Measurements from ENCODE around the gene KIF2A. TPM values are rescaled to one million over a fixed set of nuclear protein-coding genes. Genes with fewer than 3 reads are reported as not detected.

Gene KIF2A
- total and polyA plus RNA-seq, 9 of the 15 experiments (the other 6 are each of a cell fraction or from before 2014, with no cell fraction given), result 42.6 to 126 (median 77.6) TPM

DNA sequence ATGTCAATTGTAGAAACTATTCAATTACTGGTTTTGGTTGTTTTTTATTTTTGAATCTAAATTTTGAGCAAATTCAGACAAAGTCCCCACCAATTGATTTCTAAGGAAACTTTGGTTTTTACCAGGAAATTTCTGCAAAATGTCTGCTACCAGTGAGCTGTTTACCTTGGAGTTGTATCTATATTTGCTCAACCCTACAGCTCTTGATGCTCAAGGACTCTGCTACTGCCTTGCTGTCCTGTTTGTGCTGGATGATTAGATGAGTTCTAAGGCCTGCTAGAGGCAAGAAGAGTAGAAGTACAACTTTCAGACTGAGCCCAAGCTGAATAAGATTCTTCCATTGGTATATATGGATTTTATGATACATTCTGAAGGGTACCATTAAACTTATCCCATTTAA, 42.6 kb upstream of the KIF2A start:
- POLR2A ChIA-PET, result no interaction called here
- H3K27me3 ChIP-seq (ENCODE audit: control insufficient read depth in 2 of 2, insufficient read depth in 2 of 2, low read length in 2 of 2), result no peaks in the 10 kb centered on the region
- peak overlapping the region; percentile 41 for H2AFZ ChIP-seq (ENCODE audit: low read depth, low read length)
- no peaks in the 10 kb centered on the region for H3K79me2 ChIP-seq (ENCODE audit: control insufficient read depth, insufficient read depth, low read length)
- H3K36me3 ChIP-seq (ENCODE audit: control insufficient read depth, insufficient read depth, low read length), result no peaks in the 10 kb centered on the region
- BruUV-seq (replicated peaks), result no TSS peak
- intact Hi-C loops (cut with micrococcal nuclease), result loop anchor here (5.0 kb wide), 1 partner anchor 44 kb away; the partner anchor contains the start of gene KIF2A
- FAIRE-seq, result no peak
- TF ChIP-seq MEF2D (tag; conservative IDR thresholded peaks at IDR 0.05; ENCODE audit: low read depth) (no peak), TCF7L2 (IDR thresholded peaks at IDR 0.05; ENCODE audit: low read depth, low read length) (no peak), TGIF2 (CRISPR knock-in tag; IDR thresholded peaks at IDR 0.05) (no peak), ZNF76 (CRISPR knock-in tag; IDR thresholded peaks at IDR 0.05; ENCODE audit: borderline replicate concordance) (no peak), TCFL5 (CRISPR knock-in tag; conservative IDR thresholded peaks at IDR 0.05) (no peak), TAF7 (tag; IDR thresholded peaks at IDR 0.05) (no peak)
- H3K4me2 ChIP-seq (ENCODE audit: insufficient read depth, low read length), result no peak overlapping the region
- no peak for DNase-seq (ENCODE audit: extremely low read depth in 1 of 4, low spot score in 3 of 4)
- CTCF ChIA-PET (ENCODE audit: low intra/inter-chr PET ratio), result no interaction called here
- in situ Hi-C loops (cut with MboI), result no loop called here
- ATAC-seq, result no peak
- H3K4me3 ChIP-seq, result no peak overlapping the region
- peaks cover 11 to 36% of the 10 kb centered on the region in 2 experiments; a peak in 4 of 5 replicates for H3K4me1 ChIP-seq (replicated peaks in 1 of 2; ENCODE audit: control insufficient read depth in 2 of 2, insufficient read depth in 2 of 2, low read length in 2 of 2)
- no peak overlapping the region for H3K9ac ChIP-seq (ENCODE audit: insufficient read depth in 1 of 2, low read depth in 2 of 2, low read length in 2 of 2)
- no peaks in the 10 kb centered on the region for H4K20me1 ChIP-seq (replicated peaks; ENCODE audit: control insufficient read depth, insufficient read depth, low read length)
- no peaks in the 10 kb centered on the region for H3K9me1 ChIP-seq (ENCODE audit: control insufficient read depth, insufficient read depth, low read length)
- H3K27ac ChIP-seq (ENCODE audit: extremely low read depth, low read depth, low read length), result no peak overlapping the region
- H3K9me3 ChIP-seq (replicated peaks; ENCODE audit: control insufficient read depth, insufficient read depth, low read depth, low read length), result peaks cover 3% of the 10 kb centered on the region; the same call in 1 of the 2 replicates

- no peaks in the 10 kb centered on the region for H3K36me3 ChIP-seq (ENCODE audit: control insufficient read depth, insufficient read depth, low read length)
- intact Hi-C loops (cut with micrococcal nuclease) (loop anchor here (5.0 kb wide), 1 partner anchor 38 kb away; no protein-coding TSS in a partner anchor), in situ Hi-C loops (cut with MboI) (no loop called here)
- no peaks in the 10 kb centered on the region for H3K27me3 ChIP-seq (ENCODE audit: control insufficient read depth in 2 of 2, insufficient read depth in 2 of 2, low read length in 2 of 2)
- H2AFZ ChIP-seq (ENCODE audit: low read depth, low read length), result peak overlapping the region; percentile 85
- no peaks in the 10 kb centered on the region for H4K20me1 ChIP-seq (replicated peaks; ENCODE audit: control insufficient read depth, insufficient read depth, low read length)
- no peak overlapping the region for H3K4me2 ChIP-seq (ENCODE audit: insufficient read depth, low read length)
- no peak overlapping the region for H3K27ac ChIP-seq (ENCODE audit: extremely low read depth, low read depth, low read length)
- no peaks in the 10 kb centered on the region for H3K79me2 ChIP-seq (ENCODE audit: control insufficient read depth, insufficient read depth, low read length)
- no peak overlapping the region for H3K4me3 ChIP-seq
- ChIA-PET CTCF (ENCODE audit: low intra/inter-chr PET ratio) (no interaction called here), POLR2A (no interaction called here)
- H3K9ac ChIP-seq (ENCODE audit: insufficient read depth in 1 of 2, low read depth in 2 of 2, low read length in 2 of 2), result no peak overlapping the region
- H3K9me3 ChIP-seq (replicated peaks; ENCODE audit: control insufficient read depth, insufficient read depth, low read depth, low read length), result peaks cover 3% of the 10 kb centered on the region; the same call in 1 of the 2 replicates
- peak; percentile 17; the same call in 2 of the 3 replicates for ATAC-seq
- no TSS peak for BruUV-seq (replicated peaks)
- H3K9me1 ChIP-seq (ENCODE audit: control insufficient read depth, insufficient read depth, low read length), result no peaks in the 10 kb centered on the region
- no peak for FAIRE-seq
- H3K4me1 ChIP-seq (replicated peaks in 1 of 2; ENCODE audit: control insufficient read depth in 2 of 2, insufficient read depth in 2 of 2, low read length in 2 of 2), result peaks cover 11 to 29% of the 10 kb centered on the region in 2 experiments; a peak in 4 of 5 replicates
- DNase-seq (ENCODE audit: extremely low read depth in 1 of 4, low spot score in 3 of 4), result no peak
- TF ChIP-seq ZC3H8 (IDR thresholded peaks at IDR 0.05), result peak; percentile 78; the same call in 1 of the 2 replicates
- peak; percentile 91 for TF ChIP-seq TBP (optimal IDR thresholded peaks at IDR 0.05; ENCODE audit: low read depth, low read length)
- TF ChIP-seq ZNF695 (CRISPR knock-in tag; IDR thresholded peaks at IDR 0.05), result 0 out of 2 replicates have a peak, but pooled peaks have one; percentile 31
- TF ChIP-seq ZNF444 (CRISPR knock-in tag; IDR thresholded peaks at IDR 0.05), result peak; percentile 49; the same call in 1 of the 2 replicates
- 0 out of 2 replicates have a peak, but pooled peaks have one; percentile 39 for TF ChIP-seq ZNF253 (CRISPR knock-in tag; conservative IDR thresholded peaks at IDR 0.05)
- TF ChIP-seq TEAD4 (IDR thresholded peaks at IDR 0.05; ENCODE audit: low read length), result peak; percentile 36; the same call in 1 of the 2 replicates
- TF ChIP-seq TEAD4 (CRISPR knock-in tag; IDR thresholded peaks at IDR 0.05; ENCODE audit: borderline replicate concordance), result no peak
- peak in 1 of 2 experiments; percentile 92; a peak in 2 of 4 replicates for TF ChIP-seq BCLAF1 (IDR thresholded peaks at IDR 0.05; ENCODE audit: borderline replicate concordance in 1 of 2, control insufficient read depth in 1 of 2, low read depth in 2 of 2, low read length in 1 of 2)
These were observed 40.3 kb upstream of the KIF2A start for GRCh38 chr5:62265648-62266112.
